ENCODE measurements around the gene TGFBR3L. TPM values are rescaled to one million over a fixed set of nuclear protein-coding genes. Genes with fewer than 3 reads are reported as not detected.
A peak's percentile ranks its signal among the peaks of the same experiment; 100 is the strongest.

The TGFBR3L gene
- total and polyA plus RNA-seq, 2 of the 8 experiments (the other 6 are each of a cell fraction or from before 2014, with no cell fraction given) = 3.1 to 3.7 TPM

GRCh38 chr19:7928741-7929701 lies 14.4 kb downstream of the TGFBR3L start:
- no peak overlapping the region for H3K23ac ChIP-seq (ENCODE audit: insufficient read length)
- no peak overlapping the region for H3K4me2 ChIP-seq (ENCODE audit: insufficient read depth in 1 of 2, low read depth in 2 of 2, low read length in 2 of 2)
- H3K27ac ChIP-seq (ENCODE audit: low read depth, low read length) = no peak overlapping the region
- H4K20me1 ChIP-seq (replicated peaks in 1 of 2; ENCODE audit: control insufficient read depth in 1 of 2, insufficient read depth in 2 of 2, low read length in 2 of 2) = peaks cover 11 to 19% of the 10 kb centered on the region in 2 experiments
- 79% methylated on average over 23 of the region's 24 CpGs; no CpG with 5 or more reads in 1 of the 2 experiments for WGBS, 2 experiments (ENCODE audit: extremely low coverage in 1 of 2, insufficient coverage in 1 of 2, insufficient read length in 1 of 2, insufficient replicate concordance in 2 of 2, low coverage in 1 of 2, low lambda C conversion rate in 2 of 2, missing lambda C conversion rate in 1 of 2)
- H3K4me3 ChIP-seq (ENCODE audit: extremely low read depth in 1 of 4, insufficient read depth in 2 of 4, low read depth in 3 of 4, low read length in 4 of 4) = no peak overlapping the region
- no peak overlapping the region for H3K9ac ChIP-seq (replicated peaks in 1 of 4; ENCODE audit: extremely low read depth in 1 of 4, low read depth in 3 of 4, low read length in 3 of 4)
- peaks cover 4% of the 10 kb centered on the region; the same call in 1 of the 2 replicates for H3K23me2 ChIP-seq (ENCODE audit: low read depth, low read length)
- no peak overlapping the region for H3K14ac ChIP-seq (ENCODE audit: insufficient read length)
- no peak overlapping the region for H3K4ac ChIP-seq (replicated peaks; ENCODE audit: insufficient read length, low read depth, low read length)
- TF ChIP-seq RAD21 (IDR thresholded peaks at IDR 0.05 in 1 of 2, conservative IDR thresholded peaks at IDR 0.05 in 1 of 2; ENCODE audit: low read depth in 2 of 2, low read length in 2 of 2) (peak; percentile 50 to 65), BRCA1 (IDR thresholded peaks at IDR 0.05; ENCODE audit: low read depth, low read length) (no peak), CTCF (IDR thresholded peaks at IDR 0.05; ENCODE audit: control extremely low read depth in 1 of 3, insufficient read depth in 1 of 3, low read depth in 1 of 3, low read length in 3 of 3) (peak; percentile 49 to 71 (median 69); a peak in 3 of 4 replicates), POLR2A (IDR thresholded peaks at IDR 0.05; ENCODE audit: control extremely low read depth in 1 of 2, low read depth in 2 of 2, low read length in 2 of 2) (peak in 1 of 2 experiments; percentile 38; a peak in 1 of 3 replicates)
- H4K8ac ChIP-seq (ENCODE audit: extremely low read depth, insufficient read depth, low read length) = no peak overlapping the region
- H2BK120ac ChIP-seq (replicated peaks; ENCODE audit: low read depth, low read length) = no peak overlapping the region
- no peak overlapping the region for H4K5ac ChIP-seq (ENCODE audit: insufficient read length, low read depth, low read length)
- peak in 1 of 2 experiments; percentile 90 for DNase-seq (ENCODE audit: low read depth in 1 of 2, low spot score in 2 of 2)
- no peak overlapping the region for H2BK12ac ChIP-seq (ENCODE audit: low read depth, low read length)
- H3K4me1 ChIP-seq (replicated peaks in 1 of 4; ENCODE audit: control insufficient read depth in 3 of 4, insufficient read depth in 4 of 4, low read length in 3 of 4) = peaks cover 0 to 8% (median 2%) of the 10 kb centered on the region in 4 experiments; a peak in 5 of 7 replicates
- no peak for FAIRE-seq
- H3K36me3 ChIP-seq (ENCODE audit: control insufficient read depth in 2 of 4, insufficient read depth in 4 of 4, low read length in 3 of 4) = peaks cover 18 to 38% (median 31%) of the 10 kb centered on the region in 4 experiments
- ChIA-PET CTCF (ENCODE audit: partially characterized antibody) (interaction anchor here (0.6 to 4.1 kb wide), 21 partner anchors 9 to 327 kb away, joined by 3 to 28 read pairs (median 4); partner anchors contain the start of genes MAP2K7, SNAPC2 and TIMM44), POLR2A (ENCODE audit: partially characterized antibody) (interaction anchor here (0.6 to 10.4 kb wide), 15 partner anchors 8 to 163 kb away, joined by 3 to 205 read pairs (median 3); partner anchors contain the start of genes LRRC8E, SNAPC2, TGFBR3L and TIMM44)
- no peak overlapping the region for H4K91ac ChIP-seq (replicated peaks; ENCODE audit: insufficient read length, low read length)
- no peak overlapping the region for H2BK5ac ChIP-seq (ENCODE audit: low read depth, low read length)
- no peaks in the 10 kb centered on the region for H3K27me3 ChIP-seq (replicated peaks in 1 of 4; ENCODE audit: control insufficient read depth in 3 of 4, extremely low read depth in 1 of 4, insufficient read depth in 3 of 4, low read length in 3 of 4)
- no peaks in the 10 kb centered on the region for H3K79me2 ChIP-seq (ENCODE audit: control insufficient read depth in 1 of 2, insufficient read depth in 2 of 2, low read length in 2 of 2)
- H2AFZ ChIP-seq (ENCODE audit: low read length) = no peak overlapping the region
- H3K9me3 ChIP-seq (ENCODE audit: insufficient read depth in 2 of 2, low read depth in 1 of 2, low read length in 1 of 2) = no peaks in the 10 kb centered on the region
- H3K56ac ChIP-seq (replicated peaks; ENCODE audit: insufficient read length, low read depth, low read length) = no peak overlapping the region
- no peak overlapping the region for H2BK15ac ChIP-seq (ENCODE audit: low read length)
- H3K79me1 ChIP-seq (ENCODE audit: low read depth, low read length) = no peaks in the 10 kb centered on the region
- no peak overlapping the region for H2AK5ac ChIP-seq (ENCODE audit: low read depth, low read length)
- no peak overlapping the region for H2BK20ac ChIP-seq (ENCODE audit: low read length)
- no peak overlapping the region for H3K18ac ChIP-seq (ENCODE audit: extremely low read depth, low read length)

Data from H1 (cell line).